ENCODE measurements around the gene MTUS2. TPM values are rescaled to one million over a fixed set of nuclear protein-coding genes. Genes with fewer than 3 reads are reported as not detected.

Gene MTUS2
- polyA plus RNA-seq = 0.06 TPM

- Mint-ChIP-seq H3K9me3 (peaks cover 3 to 8% (median 6%) of the 10 kb centered on the region in 3 donors), H3K36me3 (peaks cover 3% of the 10 kb centered on the region), H3K4me1 (peaks cover 3 to 10% (median 4%) of the 10 kb centered on the region in 3 donors), H3K4me3 (peak within 1 kb of the TSS; percentile 58 to 81 (median 78)), H3K27me3 (peaks cover 44% of the 10 kb centered on the region), H3K27ac (no peak within 1 kb of the TSS)
These were observed at the start of gene MTUS2 for GRCh38 chr13:28820099-28821051. Gene MTUS2, plus strand, starts transcription at chr13:28820339.

- Mint-ChIP-seq H3K27ac (no peak overlapping the region), H3K27me3 (peaks cover 11% of the 10 kb centered on the region), H3K9me3 (peaks cover 4 to 16% (median 5%) of the 10 kb centered on the region in 3 donors), H3K4me3 (no peak overlapping the region), H3K4me1 (no peaks in the 10 kb centered on the region), H3K36me3 (peaks cover 2% of the 10 kb centered on the region)
These were observed 41.6 kb upstream of the MTUS2 start for GRCh38 chr13:28778308-28779215.

- Mint-ChIP-seq H3K27me3 (peaks cover 16% of the 10 kb centered on the region), H3K4me3 (no peak overlapping the region), H3K4me1 (peaks cover 0 to 4% (median 0%) of the 10 kb centered on the region in 3 donors), H3K27ac (no peak overlapping the region), H3K36me3 (no peaks in the 10 kb centered on the region), H3K9me3 (no peaks in the 10 kb centered on the region)
These were observed 27.1 kb upstream of the MTUS2 start for GRCh38 chr13:28792992-28793391.

- H3K27me3 Mint-ChIP-seq = peaks cover 25% of the 10 kb centered on the region
- H3K36me3 Mint-ChIP-seq = no peaks in the 10 kb centered on the region
- H3K27ac Mint-ChIP-seq = no peak overlapping the region
These were observed 25.7 kb upstream of the MTUS2 start for GRCh38 chr13:28794396-28794795.

GRCh38 chr13:28796938-28797257, 23.2 kb upstream of the MTUS2 start:
- Mint-ChIP-seq H3K4me1 (peaks cover 0 to 4% (median 0%) of the 10 kb centered on the region in 3 donors), H3K27me3 (peaks cover 16% of the 10 kb centered on the region), H3K27ac (peak overlapping the region in 1 of 3 donors; percentile 53), H3K4me3 (no peak overlapping the region), H3K36me3 (no peaks in the 10 kb centered on the region), H3K9me3 (no peaks in the 10 kb centered on the region)

More at GRCh38 chr13:28794396-28794795, 25.7 kb upstream of the MTUS2 start:
- H3K4me1 Mint-ChIP-seq = peaks cover 0 to 4% (median 0%) of the 10 kb centered on the region in 3 donors
- no peaks in the 10 kb centered on the region for H3K9me3 Mint-ChIP-seq
- no peak overlapping the region for H3K4me3 Mint-ChIP-seq

- Mint-ChIP-seq H3K27ac (no peak overlapping the region), H3K4me1 (no peaks in the 10 kb centered on the region), H3K9me3 (peaks cover 8 to 20% (median 8%) of the 10 kb centered on the region in 3 donors), H3K4me3 (no peak overlapping the region), H3K27me3 (peaks cover 4% of the 10 kb centered on the region), H3K36me3 (peaks cover 2% of the 10 kb centered on the region)
These were observed 14.8 kb upstream of the MTUS2 start for GRCh38 chr13:28805193-28805819.

- Mint-ChIP-seq H3K4me3 (peak overlapping the region in 2 of 4 donors; percentile 31 to 50), H3K27ac (no peak overlapping the region)
These were observed 2.9 kb upstream of the MTUS2 start for GRCh38 chr13:28817204-28817603.

GRCh38 chr13:28819046-28819730, 951 bp upstream of the MTUS2 start:
- Mint-ChIP-seq H3K9me3 (peaks cover 3 to 8% (median 6%) of the 10 kb centered on the region in 3 donors), H3K36me3 (peaks cover 3% of the 10 kb centered on the region), H3K4me1 (peaks cover 3 to 10% (median 4%) of the 10 kb centered on the region in 3 donors), H3K27me3 (peaks cover 44% of the 10 kb centered on the region), H3K27ac (no peak overlapping the region), H3K4me3 (peak overlapping the region in 3 of 4 donors; percentile 72 to 80 (median 80))

More at GRCh38 chr13:28817204-28817603, 2.9 kb upstream of the MTUS2 start:
- Mint-ChIP-seq H3K36me3 (peaks cover 3% of the 10 kb centered on the region), H3K27me3 (peaks cover 38% of the 10 kb centered on the region), H3K4me1 (peaks cover 3 to 10% (median 4%) of the 10 kb centered on the region in 3 donors), H3K9me3 (peaks cover 3 to 6% (median 5%) of the 10 kb centered on the region in 3 donors)

GRCh38 chr13:28819735-28820098, 422 bp upstream of the MTUS2 start:
- H3K9me3 Mint-ChIP-seq = peaks cover 3 to 8% (median 6%) of the 10 kb centered on the region in 3 donors
- H3K27me3 Mint-ChIP-seq = peaks cover 46% of the 10 kb centered on the region
- peaks cover 3 to 10% (median 4%) of the 10 kb centered on the region in 3 donors for H3K4me1 Mint-ChIP-seq
- H3K27ac Mint-ChIP-seq = no peak overlapping the region
- H3K36me3 Mint-ChIP-seq = peaks cover 3% of the 10 kb centered on the region
- peak overlapping the region in 1 of 4 donors; percentile 72 for H3K4me3 Mint-ChIP-seq

GRCh38 chr13:28822151-28822550, 2.0 kb downstream of the MTUS2 start:
- H3K9me3 Mint-ChIP-seq = peaks cover under 1 to 3% (median 3%) of the 10 kb centered on the region in 3 donors

GRCh38 chr13:28822801-28823200, 2.7 kb downstream of the MTUS2 start:
- Mint-ChIP-seq H3K27me3 (peaks cover 35% of the 10 kb centered on the region), H3K36me3 (no peaks in the 10 kb centered on the region), H3K27ac (no peak overlapping the region), H3K4me3 (no peak overlapping the region), H3K4me1 (peaks cover 2 to 10% (median 3%) of the 10 kb centered on the region in 3 donors), H3K9me3 (peaks cover 0 to 6% (median 5%) of the 10 kb centered on the region in 3 donors)

More at GRCh38 chr13:28822151-28822550, 2.0 kb downstream of the MTUS2 start:
- peaks cover 41% of the 10 kb centered on the region for H3K27me3 Mint-ChIP-seq
- H3K27ac Mint-ChIP-seq = no peak overlapping the region
- peaks cover 3 to 10% (median 4%) of the 10 kb centered on the region in 3 donors for H3K4me1 Mint-ChIP-seq
- peaks cover 3% of the 10 kb centered on the region for H3K36me3 Mint-ChIP-seq
- no peak overlapping the region for H3K4me3 Mint-ChIP-seq

GRCh38 chr13:28825379-28825778, 5.2 kb downstream of the MTUS2 start:
- Mint-ChIP-seq H3K36me3 (no peaks in the 10 kb centered on the region), H3K4me3 (no peak overlapping the region), H3K27me3 (peaks cover 24% of the 10 kb centered on the region)

GRCh38 chr13:28826368-28826767, 6.2 kb downstream of the MTUS2 start:
- Mint-ChIP-seq H3K27me3 (peaks cover 16% of the 10 kb centered on the region), H3K36me3 (no peaks in the 10 kb centered on the region), H3K4me3 (no peak overlapping the region), H3K9me3 (peaks cover 15 to 22% (median 21%) of the 10 kb centered on the region in 3 donors), H3K4me1 (no peaks in the 10 kb centered on the region), H3K27ac (no peak overlapping the region)

More at GRCh38 chr13:28825379-28825778, 5.2 kb downstream of the MTUS2 start:
- Mint-ChIP-seq H3K9me3 (peaks cover 11 to 13% (median 12%) of the 10 kb centered on the region in 3 donors), H3K4me1 (peaks cover 2 to 3% (median 3%) of the 10 kb centered on the region in 3 donors), H3K27ac (no peak overlapping the region)

GRCh38 chr13:28830580-28830979, 10.4 kb downstream of the MTUS2 start:
- Mint-ChIP-seq H3K27ac (no peak overlapping the region), H3K9me3 (peaks cover 16 to 23% (median 19%) of the 10 kb centered on the region in 3 donors), H3K27me3 (no peaks in the 10 kb centered on the region), H3K36me3 (no peaks in the 10 kb centered on the region), H3K4me3 (no peak overlapping the region), H3K4me1 (no peaks in the 10 kb centered on the region)

Data from IgD-negative memory B cell (primary cell).